KMS-11 (cell line): Measurements from ENCODE around the gene NKAP.
"Not testable (repeated sequence)": the region's sequence is repeated elsewhere in the genome, so short reads cannot be mapped to it uniquely, and the experiment has no call there.

Source experiments
- H2AFZ ChIP-seq: fragments of 200-600 bp; sonication (generic); 2 replicates; pipeline ENCODE4 v1.6.1; 2016; ENCODE audit warnings: antibody characterized with exemption, mixed run types, low read depth
- H3K27ac ChIP-seq: fragments of 200-600 bp; sonication (generic); 2 replicates; pipeline ENCODE4 v1.6.1; 2016; ENCODE audit warnings: mild to moderate bottlenecking, mixed run types
- H3K27me3 ChIP-seq: fragments of 200-600 bp; sonication (generic); 2 replicates; pipeline ENCODE4 v1.6.1; 2017; ENCODE audit warnings: mild to moderate bottlenecking, low read depth, mixed run types, moderate library complexity; ENCODE audit not compliant: insufficient read depth
- H3K36me3 ChIP-seq: fragments of 200-600 bp; sonication (generic); 2 replicates; pipeline ENCODE4 v1.6.1; 2017; ENCODE audit warnings: mild to moderate bottlenecking, mixed run types; ENCODE audit not compliant: insufficient read depth
- H3K4me1 ChIP-seq: fragments of 200-600 bp; sonication (generic); 2 replicates; pipeline ENCODE4 v1.6.1; 2016; ENCODE audit warnings: mild to moderate bottlenecking, low read depth, mixed run types; ENCODE audit not compliant: poor library complexity, severe bottlenecking
- H3K4me2 ChIP-seq: fragments of 200-600 bp; sonication (generic); 2 replicates; pipeline ENCODE4 v1.7.0; 2016; ENCODE audit warnings: mild to moderate bottlenecking, mixed run types
- H3K4me3 ChIP-seq: fragments of 200-600 bp; sonication (generic); IDR thresholded peaks from 2 replicates; pipeline ENCODE4 v1.6.1; 2017; ENCODE audit warnings: low read depth, low read length, mixed read lengths; ENCODE audit not compliant: insufficient read depth
- H3K79me2 ChIP-seq: fragments of 200-600 bp; sonication (generic); 2 replicates; pipeline ENCODE4 v1.6.1; 2016; ENCODE audit warnings: low read depth, mixed run types; ENCODE audit not compliant: insufficient read depth
- H3K9ac ChIP-seq: fragments of 200-600 bp; sonication (generic); 2 replicates; pipeline ENCODE4 v1.6.1; 2016; ENCODE audit warnings: mild to moderate bottlenecking, mixed run types
- H4K20me1 ChIP-seq: fragments of 200-600 bp; sonication (generic); 2 replicates; pipeline ENCODE4 v1.6.1; 2016; ENCODE audit warnings: mild to moderate bottlenecking, mixed run types; ENCODE audit not compliant: insufficient read depth
- TF ChIP-seq, protein P1 (sequence below): fragments of 200-600 bp; sonication (generic); conservative IDR thresholded peaks from 2 replicates; pipeline ENCODE4 v1.6.1; 2017; ENCODE audit warnings: low read depth, mild to moderate bottlenecking, antibody characterized with exemption, low read length, moderate library complexity, mixed read lengths

Gene NKAP

DNA sequence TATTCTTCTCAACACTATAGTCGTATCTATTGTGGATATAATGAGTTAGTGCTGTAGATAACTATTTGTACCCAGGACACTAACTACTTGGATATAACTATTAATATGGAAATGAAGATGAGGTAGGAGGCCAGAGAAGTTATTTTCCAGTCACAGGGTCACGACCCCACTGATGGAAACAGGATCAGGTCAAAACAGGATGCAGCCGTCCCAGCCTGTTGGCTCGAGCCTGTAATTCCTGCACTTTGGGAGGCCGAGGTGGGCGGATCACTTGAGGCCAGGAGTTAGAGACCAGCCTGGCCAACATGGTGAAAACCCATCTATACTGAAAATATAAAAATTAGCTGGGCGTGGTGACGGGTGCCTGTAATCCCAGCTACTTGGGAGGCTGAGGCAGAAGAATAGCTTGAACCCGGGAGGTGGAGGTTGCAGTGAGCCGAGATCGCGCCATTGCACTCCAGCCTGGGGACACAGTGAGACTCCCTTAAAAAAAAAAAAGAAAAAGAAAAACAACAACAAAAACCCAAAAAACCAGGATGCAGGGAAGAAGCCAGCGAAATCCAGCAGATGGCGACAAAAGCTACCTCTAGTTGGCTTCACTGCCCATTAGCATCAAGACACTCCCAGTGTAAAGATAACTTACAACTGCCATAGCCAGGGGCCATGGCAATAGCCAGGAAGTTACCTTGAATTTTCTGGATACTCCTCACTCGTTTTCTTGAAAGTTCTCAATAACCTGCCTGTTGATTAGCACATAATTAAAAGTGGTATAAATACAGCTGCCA, 37.9 kb upstream of the NKAP start:
- TF ChIP-seq, protein P1, sequence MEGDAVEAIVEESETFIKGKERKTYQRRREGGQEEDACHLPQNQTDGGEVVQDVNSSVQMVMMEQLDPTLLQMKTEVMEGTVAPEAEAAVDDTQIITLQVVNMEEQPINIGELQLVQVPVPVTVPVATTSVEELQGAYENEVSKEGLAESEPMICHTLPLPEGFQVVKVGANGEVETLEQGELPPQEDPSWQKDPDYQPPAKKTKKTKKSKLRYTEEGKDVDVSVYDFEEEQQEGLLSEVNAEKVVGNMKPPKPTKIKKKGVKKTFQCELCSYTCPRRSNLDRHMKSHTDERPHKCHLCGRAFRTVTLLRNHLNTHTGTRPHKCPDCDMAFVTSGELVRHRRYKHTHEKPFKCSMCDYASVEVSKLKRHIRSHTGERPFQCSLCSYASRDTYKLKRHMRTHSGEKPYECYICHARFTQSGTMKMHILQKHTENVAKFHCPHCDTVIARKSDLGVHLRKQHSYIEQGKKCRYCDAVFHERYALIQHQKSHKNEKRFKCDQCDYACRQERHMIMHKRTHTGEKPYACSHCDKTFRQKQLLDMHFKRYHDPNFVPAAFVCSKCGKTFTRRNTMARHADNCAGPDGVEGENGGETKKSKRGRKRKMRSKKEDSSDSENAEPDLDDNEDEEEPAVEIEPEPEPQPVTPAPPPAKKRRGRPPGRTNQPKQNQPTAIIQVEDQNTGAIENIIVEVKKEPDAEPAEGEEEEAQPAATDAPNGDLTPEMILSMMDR = peak; percentile 57
- Histone ChIP-seq H3K9ac (no peak overlapping the region), H3K36me3 (no peaks in the 10 kb centered on the region), H3K4me3 (no peak overlapping the region), H2AFZ (peak overlapping the region; percentile 29), H3K79me2 (no peaks in the 10 kb centered on the region), H3K27ac (no peak overlapping the region), H3K27me3 (no peaks in the 10 kb centered on the region), H4K20me1 (no peaks in the 10 kb centered on the region), H3K4me2 (no peak overlapping the region), H3K4me1 (no peaks in the 10 kb centered on the region)

DNA sequence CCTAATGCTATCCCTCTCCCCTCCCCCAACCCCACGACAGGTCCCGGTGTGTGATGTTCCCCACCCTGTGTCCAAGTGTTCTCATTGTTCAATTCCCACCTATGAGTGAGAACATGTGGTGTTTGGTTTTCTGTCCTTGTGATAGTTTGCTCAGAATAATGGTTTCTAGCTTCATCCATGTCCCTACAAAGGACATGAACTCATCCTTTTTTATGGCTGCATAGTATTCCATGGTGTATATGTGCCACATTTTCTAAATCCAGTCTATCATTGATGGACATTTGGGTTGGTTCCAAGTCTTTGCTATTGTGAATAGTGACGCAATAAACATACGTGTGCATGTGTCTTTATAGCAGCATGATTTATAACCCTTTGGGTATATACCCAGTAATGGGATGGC, 33.6 kb upstream of the NKAP start:
- H3K4me3 ChIP-seq, H3K27ac ChIP-seq, H2AFZ ChIP-seq, H4K20me1 ChIP-seq, H3K9ac ChIP-seq, H3K79me2 ChIP-seq, H3K27me3 ChIP-seq, H3K4me2 ChIP-seq, H3K4me1 ChIP-seq, H3K36me3 ChIP-seq: not testable (repeated sequence)

DNA sequence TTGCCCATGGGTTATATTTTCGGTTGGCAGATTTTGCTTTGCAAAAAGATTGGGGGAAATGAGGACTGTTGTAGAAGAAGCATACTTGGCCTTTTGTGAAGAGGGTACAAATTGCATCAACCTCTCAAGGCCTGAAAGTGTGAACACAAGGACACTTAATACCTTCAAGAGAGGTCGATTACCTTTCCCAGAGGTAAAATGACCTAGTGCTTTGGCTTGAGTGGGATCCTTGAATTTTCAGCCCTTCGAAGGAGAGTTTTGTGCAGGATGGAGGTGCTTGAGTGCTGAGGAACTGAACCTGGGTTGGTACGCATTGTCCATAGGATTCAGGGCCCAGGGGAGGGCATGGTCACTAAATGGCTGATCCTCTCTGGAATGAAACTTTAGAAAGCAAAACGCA, 27.6 kb upstream of the NKAP start:
- Histone ChIP-seq H3K4me1 (no peaks in the 10 kb centered on the region), H2AFZ (no peak overlapping the region), H4K20me1 (no peaks in the 10 kb centered on the region), H3K4me3 (no peak overlapping the region), H3K79me2 (no peaks in the 10 kb centered on the region), H3K4me2 (no peak overlapping the region), H3K9ac (no peak overlapping the region), H3K27me3 (no peaks in the 10 kb centered on the region), H3K27ac (no peak overlapping the region), H3K36me3 (no peaks in the 10 kb centered on the region)
- TF ChIP-seq, protein P1 = no peak

DNA sequence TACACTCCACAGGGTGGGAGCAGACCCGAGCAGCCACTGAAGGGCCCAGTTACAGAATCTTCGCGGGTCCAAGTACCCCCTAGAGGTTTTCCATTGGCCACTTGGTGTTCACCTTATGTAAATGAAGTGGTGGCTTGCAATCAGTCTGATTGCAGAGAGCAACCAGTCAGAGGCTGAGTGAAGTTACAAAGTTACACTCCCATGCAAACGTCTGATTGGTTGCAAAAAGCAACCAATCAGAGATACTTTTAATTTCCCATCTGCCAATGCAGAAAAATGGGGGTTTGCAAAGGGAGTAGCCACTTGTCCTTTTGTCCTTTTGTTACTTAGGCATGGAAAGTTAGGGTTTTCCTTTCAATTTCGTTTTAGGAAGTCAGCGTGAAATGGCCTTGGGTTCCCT, 27.0 kb upstream of the NKAP start:
- Histone ChIP-seq H3K36me3 (no peaks in the 10 kb centered on the region), H4K20me1 (no peaks in the 10 kb centered on the region), H2AFZ (no peak overlapping the region), H3K4me1 (no peaks in the 10 kb centered on the region), H3K79me2 (no peaks in the 10 kb centered on the region), H3K27ac (no peak overlapping the region), H3K27me3 (no peaks in the 10 kb centered on the region), H3K9ac (no peak overlapping the region), H3K4me3 (no peak overlapping the region), H3K4me2 (no peak overlapping the region)
- TF ChIP-seq, protein P1 = no peak

DNA sequence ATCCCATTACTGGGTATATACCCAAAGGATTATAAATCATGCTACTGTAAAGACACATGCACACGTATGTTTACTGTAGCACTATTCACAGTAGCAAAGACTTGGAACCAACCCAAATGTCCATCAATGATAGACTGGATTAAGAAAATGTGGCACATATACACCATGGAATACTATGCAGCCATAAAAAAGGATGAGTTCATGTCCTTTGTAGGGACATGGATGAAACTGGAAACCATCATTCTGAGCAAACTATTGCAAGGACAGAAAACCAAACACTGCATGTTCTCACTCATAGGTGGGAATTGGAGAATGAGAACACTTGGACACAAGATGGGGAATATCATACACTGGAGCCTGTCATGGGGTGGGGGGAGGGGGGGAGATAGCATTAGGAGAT, 23.3 kb upstream of the NKAP start:
- not testable (repeated sequence) for H3K4me3 ChIP-seq, H3K4me2 ChIP-seq, H2AFZ ChIP-seq, H3K36me3 ChIP-seq, H3K4me1 ChIP-seq, H3K27me3 ChIP-seq, H3K27ac ChIP-seq, H4K20me1 ChIP-seq, H3K9ac ChIP-seq, H3K79me2 ChIP-seq
